OCI-LY7 (cell line): Measurements from ENCODE around the gene SMIM45.

Source experiments
- BruUV-seq: library from RNA; stranded (reverse); fragments of 400-500 nt; replicated peaks from 2 replicates; lab custom pipeline; 2021; lab: Mats Ljungman, UMichigan
- CTCF ChIA-PET: fragments of 300-600 bp; sonication (Branson Sonifier 250); formaldehyde crosslinking; loops from one replicate; lab custom pipeline; 2022; ENCODE audit warnings: antibody characterized with exemption; ENCODE audit not compliant: unreplicated experiment; lab: Charles Lee
- POLR2A ChIA-PET: fragments of 300-600 bp; sonication (Branson Sonifier 250); formaldehyde crosslinking; loops from one replicate; lab custom pipeline; 2022; ENCODE audit warnings: antibody characterized with exemption; lab: Charles Lee
- DNase-seq: peaks from one replicate; pipeline ENCODE4 v3.0.0-alpha.2; 2015; ENCODE audit warnings: low spot score
- H2AFZ ChIP-seq: fragments of 200-600 bp; sonication (generic), shearing (Covaris generic); 2 replicates; pipeline ENCODE4 v1.6.1; 2014; ENCODE audit warnings: mild to moderate bottlenecking, antibody characterized with exemption, low read length, moderate library complexity
- H3K27ac ChIP-seq: fragments of 200-600 bp; sonication (generic); 2 replicates; pipeline ENCODE4 v1.5.1; 2014; ENCODE audit warnings: mixed run types, low read depth, mild to moderate bottlenecking, moderate library complexity, low read length, inconsistent platforms; ENCODE audit not compliant: poor library complexity, severe bottlenecking
- H3K36me3 ChIP-seq: fragments of 200-600 bp; sonication (generic); 2 replicates; pipeline ENCODE4 v1.6.1; 2014; ENCODE audit warnings: mild to moderate bottlenecking, antibody characterized with exemption, low read length, moderate library complexity, mixed read lengths; ENCODE audit not compliant: insufficient read depth
- H3K4me1 ChIP-seq: fragments of 200-600 bp; sonication (generic); 2 replicates; pipeline ENCODE4 v1.5.1; 2014; ENCODE audit warnings: mild to moderate bottlenecking, low read length; ENCODE audit not compliant: insufficient read depth, poor library complexity, severe bottlenecking
- H3K4me2 ChIP-seq: fragments of 200-600 bp; sonication (generic); 2 replicates; pipeline ENCODE4 v1.6.1; 2014; ENCODE audit warnings: mild to moderate bottlenecking, low read length
- H3K4me3 ChIP-seq: fragments of 200-600 bp; sonication (generic); 2 replicates; pipeline ENCODE4 v1.5.1; 2014; ENCODE audit warnings: mild to moderate bottlenecking, low read depth, low read length; ENCODE audit not compliant: poor library complexity, severe bottlenecking
- H3K79me2 ChIP-seq: fragments of 200-600 bp; sonication (generic); 2 replicates; pipeline ENCODE4 v1.6.1; 2016; ENCODE audit warnings: low read depth, mild to moderate bottlenecking, low read length, moderate library complexity, mixed read lengths; ENCODE audit not compliant: insufficient read depth
- H3K9me2 ChIP-seq: fragments of 200-600 bp; sonication (generic); 2 replicates; pipeline ENCODE4 v1.6.1; 2016; ENCODE audit warnings: mild to moderate bottlenecking, low read length, mixed read lengths; ENCODE audit not compliant: insufficient read depth
- H3K9me3 ChIP-seq: fragments of 200-600 bp; sonication (generic); 2 replicates; pipeline ENCODE4 v1.6.1; 2014; ENCODE audit warnings: mild to moderate bottlenecking, mixed run types, low read length, mixed read lengths
- H4K20me1 ChIP-seq: fragments of 200-600 bp; sonication (generic); 2 replicates; pipeline ENCODE4 v1.6.1; 2014; ENCODE audit warnings: mild to moderate bottlenecking, antibody characterized with exemption, low read length, moderate library complexity, mixed read lengths; ENCODE audit not compliant: insufficient read depth
- CTCF ChIP-seq: fragments of 200-600 bp; sonication (generic); conservative IDR thresholded peaks from 2 replicates; pipeline ENCODE4 v1.5.1; 2014; ENCODE audit warnings: mild to moderate bottlenecking, antibody characterized with exemption, low read length, moderate library complexity, mixed read lengths
- EZH2phosphoT487 ChIP-seq: fragments of 200-600 bp; sonication (generic); IDR thresholded peaks from 2 replicates; pipeline ENCODE4 v1.6.1; 2018; ENCODE audit warnings: low read depth, borderline replicate concordance, mild to moderate bottlenecking, mixed run types, antibody characterized with exemption, low read length, moderate library complexity, mixed read lengths
- intact Hi-C: fragments of 100-400 bp; cut with micrococcal nuclease; formaldehyde crosslinking; loops from one replicate; pipeline ENCODE4 v1.10.0; 2022; ENCODE audit not compliant: unreplicated experiment

SMIM45 gene

GRCh38 chr22:41991111-41991510 lies 39.2 kb downstream of the SMIM45 start:
- no TSS peak for BruUV-seq
- no peaks in the 10 kb centered on the region for H3K79me2 ChIP-seq
- ChIA-PET POLR2A (no interaction called here), CTCF (no interaction called here)
- no peak overlapping the region for H3K27ac ChIP-seq
- H3K36me3 ChIP-seq, result no peaks in the 10 kb centered on the region
- no peak overlapping the region for H3K4me2 ChIP-seq
- H3K9me3 ChIP-seq, result no peaks in the 10 kb centered on the region
- no peaks in the 10 kb centered on the region for H4K20me1 ChIP-seq
- H3K9me2 ChIP-seq, result no peaks in the 10 kb centered on the region
- no peak overlapping the region for H3K4me3 ChIP-seq
- DNase-seq, result no peak
- TF ChIP-seq CTCF (no peak), EZH2phosphoT487 (no peak)
- no peak overlapping the region for H2AFZ ChIP-seq
- intact Hi-C loops, result loop anchor here (5.0 kb wide), 1 partner anchor 41 kb away; no protein-coding TSS in a partner anchor
- no peaks in the 10 kb centered on the region for H3K4me1 ChIP-seq

- ChIA-PET POLR2A (interaction anchor here (0.6 to 0.8 kb wide), 2 partner anchors 21 to 66 kb away, joined by 3 read pairs; no protein-coding TSS in a partner anchor), CTCF (no interaction called here)
- DNase-seq, result no peak
- TF ChIP-seq CTCF, result no peak
- no peak for TF ChIP-seq EZH2phosphoT487
- Histone ChIP-seq H3K4me3 (no peak overlapping the region), H2AFZ (no peak overlapping the region), H3K36me3 (no peaks in the 10 kb centered on the region), H3K9me2 (no peaks in the 10 kb centered on the region), H3K9me3 (no peaks in the 10 kb centered on the region), H3K4me2 (no peak overlapping the region), H4K20me1 (no peaks in the 10 kb centered on the region), H3K4me1 (no peaks in the 10 kb centered on the region), H3K79me2 (no peaks in the 10 kb centered on the region), H3K27ac (no peak overlapping the region)
- BruUV-seq, result no TSS peak
- intact Hi-C loops, result loop anchor here (5.0 kb wide), 1 partner anchor 40 kb away; no protein-coding TSS in a partner anchor
These were observed 40.5 kb downstream of the SMIM45 start for GRCh38 chr22:41992496-41992895.

- Histone ChIP-seq H2AFZ (no peak overlapping the region), H3K4me1 (peaks cover 8% of the 10 kb centered on the region), H3K9me3 (no peaks in the 10 kb centered on the region), H3K9me2 (no peaks in the 10 kb centered on the region), H3K4me2 (no peak overlapping the region), H4K20me1 (no peaks in the 10 kb centered on the region), H3K27ac (no peak overlapping the region), H3K79me2 (no peaks in the 10 kb centered on the region), H3K4me3 (no peak overlapping the region), H3K36me3 (no peaks in the 10 kb centered on the region)
- ChIA-PET CTCF (no interaction called here), POLR2A (interaction anchor here (0.5 kb wide), 1 partner anchor 24 kb away, joined by 3 read pairs; no protein-coding TSS in a partner anchor)
- no peak for DNase-seq
- BruUV-seq, result no TSS peak
- TF ChIP-seq EZH2phosphoT487, result no peak
- no peak for TF ChIP-seq CTCF
- intact Hi-C loops, result no loop called here
These were observed 43.3 kb downstream of the SMIM45 start for GRCh38 chr22:41995211-41995610.
